SK-N-SH (cell line): ENCODE data around the gene GRIK1.

Experiments
- EP300 ChIP-seq, 2 experiments: IDR thresholded peaks; 2 replicates each; pipeline versions ENCODE4 v1.4.0 to v1.6.1; 2012; ENCODE audit warnings: borderline replicate concordance in 1 of 2, low read depth in 1 of 2, low read length in 1 of 2
- EZH2phosphoT487 ChIP-seq: fragments of 200-600 bp; sonication (generic); IDR thresholded peaks from 2 replicates; pipeline ENCODE4 v1.6.1; 2017; ENCODE audit warnings: low read depth, mixed run types, mild to moderate bottlenecking, antibody characterized with exemption, moderate library complexity, borderline replicate concordance
- FOSL2 ChIP-seq: IDR thresholded peaks from 2 replicates; pipeline ENCODE4 v1.4.0; 2012; ENCODE audit warnings: low read depth, mild to moderate bottlenecking, moderate library complexity, borderline replicate concordance
- FOXJ3 ChIP-seq: sonication (generic); formaldehyde crosslinking; IDR thresholded peaks from 2 replicates; pipeline ENCODE4 v1.5.1; 2020; ENCODE audit warnings: mild to moderate bottlenecking, missing genetic modification reagents
- NRF1 ChIP-seq: IDR thresholded peaks from 2 replicates; pipeline ENCODE4 v1.6.1; 2012; ENCODE audit warnings: low read depth, mild to moderate bottlenecking, low read length
- RAD21 ChIP-seq: IDR thresholded peaks from 2 replicates; pipeline ENCODE4 v1.6.1; 2012; ENCODE audit warnings: mild to moderate bottlenecking, low read length
- RFX5 ChIP-seq: IDR thresholded peaks from 2 replicates; pipeline ENCODE4 v1.6.1; 2012; ENCODE audit warnings: mild to moderate bottlenecking, improper control_type of control experiment, low read length
- SMC3 ChIP-seq: IDR thresholded peaks from 2 replicates; pipeline ENCODE4 v1.6.1; 2012; ENCODE audit warnings: low read depth, low read length, improper control_type of control experiment
- TAF1 ChIP-seq: IDR thresholded peaks from 2 replicates; pipeline ENCODE4 v1.6.1; 2012; ENCODE audit warnings: low read depth, mild to moderate bottlenecking, low read length, moderate library complexity, borderline replicate concordance
- YY1 ChIP-seq: IDR thresholded peaks from 2 replicates; pipeline ENCODE4 v1.4.0; 2012; ENCODE audit warnings: low read depth, mild to moderate bottlenecking
- TF ChIP-seq, protein P1 (sequence below): fragments of 200-600 bp; sonication (generic); IDR thresholded peaks from 2 replicates; pipeline ENCODE4 v1.6.1; 2017; ENCODE audit warnings: antibody characterized with exemption, mild to moderate bottlenecking, moderate library complexity
- TF ChIP-seq, protein P2 (sequence below): IDR thresholded peaks from 2 replicates; pipeline ENCODE4 v1.4.0; 2012; ENCODE audit warnings: low read depth
- TF ChIP-seq, protein P3 (sequence below): IDR thresholded peaks from 2 replicates; pipeline ENCODE4; 2012

DNA sequence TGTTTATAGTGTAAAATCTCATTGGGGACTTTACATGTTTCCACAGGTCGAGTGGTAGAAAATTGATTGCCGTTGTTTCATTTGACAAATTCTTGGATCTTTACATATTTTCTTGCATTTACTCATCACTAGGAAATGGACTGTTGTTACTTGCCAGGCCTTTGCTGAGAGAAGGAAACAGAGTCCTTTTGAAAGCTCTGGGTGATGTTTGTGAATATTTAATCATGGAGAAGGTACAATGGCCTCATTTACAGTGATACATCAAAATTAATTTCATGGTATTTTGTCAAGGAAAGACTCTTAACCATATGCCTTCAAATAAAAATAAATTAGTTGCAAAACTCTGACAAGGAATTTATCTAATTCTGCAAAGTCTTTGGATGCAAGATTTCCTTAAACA lies 198.0 kb downstream of the GRIK1 start:
- no peak for TF ChIP-seq RFX5
- TF ChIP-seq, protein P1, sequence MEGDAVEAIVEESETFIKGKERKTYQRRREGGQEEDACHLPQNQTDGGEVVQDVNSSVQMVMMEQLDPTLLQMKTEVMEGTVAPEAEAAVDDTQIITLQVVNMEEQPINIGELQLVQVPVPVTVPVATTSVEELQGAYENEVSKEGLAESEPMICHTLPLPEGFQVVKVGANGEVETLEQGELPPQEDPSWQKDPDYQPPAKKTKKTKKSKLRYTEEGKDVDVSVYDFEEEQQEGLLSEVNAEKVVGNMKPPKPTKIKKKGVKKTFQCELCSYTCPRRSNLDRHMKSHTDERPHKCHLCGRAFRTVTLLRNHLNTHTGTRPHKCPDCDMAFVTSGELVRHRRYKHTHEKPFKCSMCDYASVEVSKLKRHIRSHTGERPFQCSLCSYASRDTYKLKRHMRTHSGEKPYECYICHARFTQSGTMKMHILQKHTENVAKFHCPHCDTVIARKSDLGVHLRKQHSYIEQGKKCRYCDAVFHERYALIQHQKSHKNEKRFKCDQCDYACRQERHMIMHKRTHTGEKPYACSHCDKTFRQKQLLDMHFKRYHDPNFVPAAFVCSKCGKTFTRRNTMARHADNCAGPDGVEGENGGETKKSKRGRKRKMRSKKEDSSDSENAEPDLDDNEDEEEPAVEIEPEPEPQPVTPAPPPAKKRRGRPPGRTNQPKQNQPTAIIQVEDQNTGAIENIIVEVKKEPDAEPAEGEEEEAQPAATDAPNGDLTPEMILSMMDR = no peak
- TF ChIP-seq, protein P2, sequence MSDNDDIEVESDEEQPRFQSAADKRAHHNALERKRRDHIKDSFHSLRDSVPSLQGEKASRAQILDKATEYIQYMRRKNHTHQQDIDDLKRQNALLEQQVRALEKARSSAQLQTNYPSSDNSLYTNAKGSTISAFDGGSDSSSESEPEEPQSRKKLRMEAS = no peak
- TF ChIP-seq NRF1 = no peak
- TF ChIP-seq YY1 = no peak
- no peak for TF ChIP-seq FOXJ3
- no peak for TF ChIP-seq EP300 (IDR thresholded peaks at IDR 0.05; ENCODE audit: borderline replicate concordance in 1 of 2, low read depth in 1 of 2, low read length in 1 of 2)
- no peak for TF ChIP-seq TAF1
- TF ChIP-seq, protein P3, sequence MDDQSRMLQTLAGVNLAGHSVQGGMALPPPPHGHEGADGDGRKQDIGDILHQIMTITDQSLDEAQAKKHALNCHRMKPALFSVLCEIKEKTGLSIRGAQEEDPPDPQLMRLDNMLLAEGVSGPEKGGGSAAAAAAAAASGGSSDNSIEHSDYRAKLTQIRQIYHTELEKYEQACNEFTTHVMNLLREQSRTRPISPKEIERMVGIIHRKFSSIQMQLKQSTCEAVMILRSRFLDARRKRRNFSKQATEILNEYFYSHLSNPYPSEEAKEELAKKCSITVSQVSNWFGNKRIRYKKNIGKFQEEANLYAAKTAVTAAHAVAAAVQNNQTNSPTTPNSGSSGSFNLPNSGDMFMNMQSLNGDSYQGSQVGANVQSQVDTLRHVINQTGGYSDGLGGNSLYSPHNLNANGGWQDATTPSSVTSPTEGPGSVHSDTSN = no peak
- TF ChIP-seq RAD21 = no peak
- no peak for TF ChIP-seq FOSL2
- no peak for TF ChIP-seq EZH2phosphoT487
- TF ChIP-seq SMC3 = no peak
